Hepatocyte (in vitro differentiated cells): Measurements from ENCODE around the gene B4GALT3. TPM values are rescaled to one million over a fixed set of nuclear protein-coding genes. Genes with fewer than 3 reads are reported as not detected.
A peak's percentile ranks its signal among the peaks of the same experiment; 100 is the strongest.

ENCODE experiments used
- DNase-seq: peaks from one replicate; pipeline ENCODE4 v3.0.0-alpha.2; 2016; ENCODE audit warnings: low spot score
- H2AFZ ChIP-seq: fragments of 200-600 bp; sonication (generic); 2 replicates; pipeline ENCODE4 v1.6.0; 2016; ENCODE audit warnings: antibody characterized with exemption, mild to moderate bottlenecking
- H3K27ac ChIP-seq: fragments of 200-600 bp; sonication (generic); 2 replicates; pipeline ENCODE4 v1.5.1; 2016; ENCODE audit warnings: mild to moderate bottlenecking
- H3K27me3 ChIP-seq: fragments of 200-600 bp; sonication (generic); 2 replicates; pipeline ENCODE4 v1.6.1; 2016
- H3K36me3 ChIP-seq: fragments of 200-600 bp; sonication (generic); replicated peaks from 2 replicates; pipeline ENCODE4 v1.5.1; 2016; ENCODE audit warnings: low read depth; ENCODE audit not compliant: insufficient read depth
- H3K4me1 ChIP-seq: fragments of 200-600 bp; sonication (generic); 2 replicates; pipeline ENCODE4 v1.5.1; 2016; ENCODE audit warnings: mild to moderate bottlenecking, moderate library complexity; ENCODE audit not compliant: insufficient read depth
- H3K4me2 ChIP-seq: fragments of 200-600 bp; sonication (generic); 2 replicates; pipeline ENCODE4 v1.6.0; 2016
- H3K4me3 ChIP-seq: fragments of 200-600 bp; sonication (generic); 2 replicates; pipeline ENCODE4 v1.5.1; 2016; ENCODE audit warnings: mild to moderate bottlenecking
- H3K79me2 ChIP-seq: fragments of 200-600 bp; sonication (generic); 2 replicates; pipeline ENCODE4 v1.6.0; 2017; ENCODE audit warnings: mild to moderate bottlenecking
- H3K9me2 ChIP-seq: fragments of 200-600 bp; sonication (generic); replicated peaks from 2 replicates; pipeline ENCODE4 v1.6.0; 2017; ENCODE audit warnings: mild to moderate bottlenecking; ENCODE audit not compliant: insufficient read depth
- H3K9me3 ChIP-seq: fragments of 200-600 bp; sonication (generic); 2 replicates; pipeline ENCODE4 v1.5.1; 2016; ENCODE audit warnings: low read depth, mild to moderate bottlenecking
- H4K20me1 ChIP-seq: fragments of 200-600 bp; sonication (generic); 2 replicates; pipeline ENCODE4 v1.6.0; 2016; ENCODE audit warnings: mild to moderate bottlenecking; ENCODE audit not compliant: insufficient read depth, poor library complexity, severe bottlenecking
- EZH2 ChIP-seq: fragments of 200-600 bp; sonication (generic); IDR thresholded peaks from 2 replicates; pipeline ENCODE4 v1.6.1; 2016; ENCODE audit warnings: antibody characterized with exemption, mild to moderate bottlenecking, borderline replicate concordance
- EZH2phosphoT487 ChIP-seq: fragments of 200-600 bp; sonication (generic); IDR thresholded peaks from one replicate; pipeline ENCODE4 v1.6.1; 2018; ENCODE audit warnings: antibody characterized with exemption, mild to moderate bottlenecking, low read depth, moderate library complexity; ENCODE audit not compliant: unreplicated experiment, severe bottlenecking
- WGBS: methylation state at CpG from one replicate; pipeline ENCODE4 v1.1.6; 2016; ENCODE audit warnings: low lambda C conversion rate; ENCODE audit errors: missing lambda C conversion rate; 5-methylcytosine and 5-hydroxymethylcytosine counted together
- polyA plus RNA-seq: library from polyadenylated mRNA; unstranded; fragments of >200 nt; fragmentation: Nextera tagmentation; extraction: Ambion mirVana; gene quantifications from 2 replicates; pipeline ENCODE4 v1.2.1, GENCODE V29; 2016
- total RNA-seq: library from RNA; depleted of rRNA; stranded (reverse); fragments of >200 nt; gene quantifications from 2 replicates; pipeline ENCODE4 v1.2.3, GENCODE V29; 2014
- TF ChIP-seq, protein P1 (sequence below): fragments of 200-600 bp; sonication (generic); IDR thresholded peaks from 2 replicates; pipeline ENCODE4 v1.5.1; 2016; ENCODE audit warnings: antibody characterized with exemption, mild to moderate bottlenecking; ENCODE audit not compliant: poor library complexity

B4GALT3 gene
- total and polyA plus RNA-seq, 2 experiments from 2014 or later: 32.2 to 56.9 TPM

GRCh38 chr1:161166669-161167548 is 10.4 kb downstream of the B4GALT3 start:
- peak overlapping the region; percentile 47 for H3K4me3 ChIP-seq

DNA sequence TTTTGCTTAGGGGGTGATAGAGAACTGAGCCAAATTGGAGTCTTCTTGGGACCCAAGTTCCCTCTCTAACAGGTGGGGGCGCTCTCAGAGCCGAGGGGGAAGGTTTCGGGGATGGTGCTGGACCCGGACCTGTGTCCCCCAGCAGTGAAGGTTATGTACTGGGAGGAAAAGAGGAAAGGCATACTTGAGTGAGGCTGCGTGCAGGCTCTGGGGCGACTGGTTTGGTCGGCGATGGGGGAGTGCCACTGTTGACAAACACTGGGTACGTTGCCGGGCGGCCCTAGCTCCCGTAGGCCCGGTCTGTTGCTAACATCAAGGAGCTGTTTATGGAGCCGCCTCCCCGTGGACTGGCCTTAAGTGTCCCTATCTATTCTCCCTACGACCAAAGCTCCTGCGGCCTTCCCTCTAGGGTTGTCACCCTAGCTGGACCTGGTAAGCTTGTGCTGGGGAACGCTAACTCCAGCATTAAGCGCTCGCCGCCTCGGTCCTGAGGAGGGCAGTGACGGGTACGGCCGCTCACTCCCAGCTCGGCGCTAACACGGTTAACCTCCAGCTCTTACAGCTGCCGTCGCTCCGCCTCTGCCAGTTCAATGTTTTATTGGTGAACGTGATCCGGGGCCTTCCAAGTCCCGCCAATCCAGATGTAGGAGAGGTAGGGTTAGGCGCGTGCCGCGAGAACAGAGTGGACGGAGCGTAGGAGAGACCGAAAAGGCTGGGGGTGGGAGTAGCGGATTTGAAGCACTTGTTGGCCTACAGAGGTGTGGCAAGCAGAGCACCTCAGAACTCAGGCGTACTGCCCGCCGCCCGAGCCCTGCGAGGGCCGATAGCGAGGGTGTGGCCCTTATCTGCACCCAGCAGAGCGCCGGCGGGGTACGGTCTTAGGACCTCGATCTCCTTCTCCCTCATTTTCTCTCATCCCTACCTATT is 11.3 kb downstream of the B4GALT3 start, which contains the start of gene PPOX:
Gene PPOX, plus strand, starts transcription at position 685 of the 927 bp plus-strand sequence. CDS start 422 bp downstream, outside the sequence.
- H3K4me1 ChIP-seq: peaks cover 11% of the 10 kb centered on the region
- 1% methylated on average over 54 of the region's 54 CpGs for WGBS
- DNase-seq: peak; percentile 98
- H3K9me3 ChIP-seq: no peaks in the 10 kb centered on the region
- H3K27me3 ChIP-seq: no peaks in the 10 kb centered on the region
- H3K4me3 ChIP-seq: peak within 1 kb of the TSS; percentile 47
- peaks cover 6% of the 10 kb centered on the region for H3K79me2 ChIP-seq
- no peaks in the 10 kb centered on the region for H4K20me1 ChIP-seq
- H3K36me3 ChIP-seq: no peaks in the 10 kb centered on the region
- peak within 1 kb of the TSS; percentile 74 for H2AFZ ChIP-seq
- no peaks in the 10 kb centered on the region for H3K9me2 ChIP-seq
- TF ChIP-seq, protein P1, sequence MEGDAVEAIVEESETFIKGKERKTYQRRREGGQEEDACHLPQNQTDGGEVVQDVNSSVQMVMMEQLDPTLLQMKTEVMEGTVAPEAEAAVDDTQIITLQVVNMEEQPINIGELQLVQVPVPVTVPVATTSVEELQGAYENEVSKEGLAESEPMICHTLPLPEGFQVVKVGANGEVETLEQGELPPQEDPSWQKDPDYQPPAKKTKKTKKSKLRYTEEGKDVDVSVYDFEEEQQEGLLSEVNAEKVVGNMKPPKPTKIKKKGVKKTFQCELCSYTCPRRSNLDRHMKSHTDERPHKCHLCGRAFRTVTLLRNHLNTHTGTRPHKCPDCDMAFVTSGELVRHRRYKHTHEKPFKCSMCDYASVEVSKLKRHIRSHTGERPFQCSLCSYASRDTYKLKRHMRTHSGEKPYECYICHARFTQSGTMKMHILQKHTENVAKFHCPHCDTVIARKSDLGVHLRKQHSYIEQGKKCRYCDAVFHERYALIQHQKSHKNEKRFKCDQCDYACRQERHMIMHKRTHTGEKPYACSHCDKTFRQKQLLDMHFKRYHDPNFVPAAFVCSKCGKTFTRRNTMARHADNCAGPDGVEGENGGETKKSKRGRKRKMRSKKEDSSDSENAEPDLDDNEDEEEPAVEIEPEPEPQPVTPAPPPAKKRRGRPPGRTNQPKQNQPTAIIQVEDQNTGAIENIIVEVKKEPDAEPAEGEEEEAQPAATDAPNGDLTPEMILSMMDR: peak; percentile 50
- TF ChIP-seq EZH2phosphoT487 (no peak), EZH2 (no peak)
- peak within 1 kb of the TSS; percentile 85 for H3K27ac ChIP-seq
- H3K4me2 ChIP-seq: peak within 1 kb of the TSS; percentile 74

More at GRCh38 chr1:161166669-161167548, 10.4 kb downstream of the B4GALT3 start:
- Histone ChIP-seq H4K20me1 (no peaks in the 10 kb centered on the region), H3K4me2 (peak overlapping the region; percentile 74), H3K27me3 (no peaks in the 10 kb centered on the region), H3K9me2 (no peaks in the 10 kb centered on the region), H3K4me1 (peaks cover 11% of the 10 kb centered on the region), H3K79me2 (peaks cover 3% of the 10 kb centered on the region), H3K27ac (peak overlapping the region; percentile 29), H3K36me3 (no peaks in the 10 kb centered on the region), H2AFZ (peak overlapping the region; percentile 74), H3K9me3 (no peaks in the 10 kb centered on the region)
- TF ChIP-seq EZH2 (no peak), EZH2phosphoT487 (no peak)
- TF ChIP-seq, protein P1: no peak
- peak; percentile 36 for DNase-seq
- WGBS: 8% methylated on average over 33 of the region's 33 CpGs

- Histone ChIP-seq H2AFZ (no peak overlapping the region), H3K4me2 (peak overlapping the region; percentile 74), H3K36me3 (no peaks in the 10 kb centered on the region), H3K4me1 (peaks cover 11% of the 10 kb centered on the region), H3K27me3 (no peaks in the 10 kb centered on the region), H3K79me2 (peaks cover 15% of the 10 kb centered on the region), H3K27ac (peak overlapping the region; percentile 85), H3K4me3 (peak overlapping the region; percentile 23), H3K9me2 (no peaks in the 10 kb centered on the region), H4K20me1 (no peaks in the 10 kb centered on the region), H3K9me3 (no peaks in the 10 kb centered on the region)
- WGBS: 72% methylated on average over 14 of the region's 14 CpGs
- no peak for TF ChIP-seq EZH2
- TF ChIP-seq, protein P1: no peak
- no peak for TF ChIP-seq EZH2phosphoT487
- DNase-seq: no peak
Measured at GRCh38 chr1:161164901-161165610, 12.3 kb downstream of the B4GALT3 start.
